K562 (cell line): ENCODE measurements around the gene TLCD1. TPM values are rescaled to one million over a fixed set of nuclear protein-coding genes. Genes with fewer than 3 reads are reported as not detected.

Experiments used
- CTCF ChIP-seq, 3 experiments: IDR thresholded peaks in 2 of 3; conservative IDR thresholded peaks in 1 of 3; 2 replicates each; pipeline ENCODE4 v1.5.1; 2011 to 2012; ENCODE audit warnings: low read length in 3 of 3, mild to moderate bottlenecking in 3 of 3, control low read depth in 2 of 3, improper control_type of control experiment in 1 of 3, inconsistent platforms in 1 of 3, low read depth in 1 of 3, mixed read lengths in 1 of 3, moderate library complexity in 1 of 3; ENCODE audit not compliant: insufficient read depth in 2 of 3
- E2F8 ChIP-seq: fragments of 450-650 bp; IDR thresholded peaks from 2 replicates; pipeline ENCODE4 v1.7.1; 2018; ENCODE audit warnings: mild to moderate bottlenecking, low read depth; ENCODE audit not compliant: partially characterized antibody
- NFIC ChIP-seq: fragments of 450-650 bp; IDR thresholded peaks from 2 replicates; pipeline ENCODE4 v1.6.1; 2017; ENCODE audit warnings: mild to moderate bottlenecking, inconsistent platforms
- NR3C1 ChIP-seq: sonication (generic); formaldehyde crosslinking; IDR thresholded peaks from 2 replicates; pipeline ENCODE4 v1.8.1; 2022; ENCODE audit warnings: missing genetic modification reagents
- PML ChIP-seq: IDR thresholded peaks from 2 replicates; pipeline ENCODE4 v1.6.1; 2012; ENCODE audit warnings: low read length, inconsistent platforms
- RAD21 ChIP-seq, 2 experiments: fragments of 250-450 bp in 1 of 2; fragments of 450-650 bp in 1 of 2; sonication (Bioruptor Pico) in 1 of 2; formaldehyde crosslinking in 1 of 2; IDR thresholded peaks in 1 of 2; conservative IDR thresholded peaks in 1 of 2; 2 replicates each; pipeline versions ENCODE4 v1.4.0 to v1.8.0; 2020 to 2022; ENCODE audit warnings: mild to moderate bottlenecking in 2 of 2, moderate library complexity in 1 of 2
- TAF1 ChIP-seq: IDR thresholded peaks from 2 replicates; pipeline ENCODE4 v1.6.1; 2011; ENCODE audit warnings: mild to moderate bottlenecking, low read length, moderate library complexity; ENCODE audit not compliant: insufficient read depth, control insufficient read depth, severe bottlenecking; ENCODE audit errors: extremely low read depth
- ZNF24 ChIP-seq: fragments of 450-650 bp; IDR thresholded peaks from 2 replicates; pipeline ENCODE4 v1.6.1; 2016
- ZNF717 ChIP-seq: fragments of 250-450 bp; sonication (Bioruptor Pico); IDR thresholded peaks from 2 replicates; pipeline ENCODE4 v1.5.0; 2021
- polyA plus RNA-seq, 8 experiments: library from polyadenylated mRNA; depleted of rRNA in 4 of 8; stranded (reverse) in 5 of 8; unstranded in 3 of 8; fragments of >200 nt; fragmentation: Nextera tagmentation in 2 of 8; fragmentation: Illumina TruSeq in 1 of 8; extraction: Ambion mirVana in 2 of 8; extraction: Trizol in 1 of 8; gene quantifications; 2 replicates each; pipeline versions ENCODE4 v1.2.1 to v1.2.3, GENCODE V29; 2011 to 2014; ENCODE audit warnings: inconsistent platforms in 1 of 8, missing spikeins in 1 of 8
- total RNA-seq, 7 experiments: library from RNA; depleted of rRNA in 6 of 7; stranded (reverse); fragments of >200 nt in 6 of 7; fragmentation: Illumina TruSeq in 2 of 7; extraction: Trizol in 2 of 7; gene quantifications; 2 replicates each; pipeline versions ENCODE4 v1.2.1 to v1.2.3, GENCODE V29; 2011 to 2021; ENCODE audit warnings: low replicate concordance in 1 of 7

Gene TLCD1
- total and polyA plus RNA-seq, 9 of the 15 experiments (the other 6 are each of a cell fraction or from before 2014, with no cell fraction given), result 6.8 to 37.7 (median 21.7) TPM

- peak; percentile 6 to 33 (median 27); a peak in 2 of 6 replicates for TF ChIP-seq CTCF (IDR thresholded peaks at IDR 0.05 in 2 of 3, conservative IDR thresholded peaks at IDR 0.05 in 1 of 3; ENCODE audit: insufficient read depth in 2 of 3, low read depth in 1 of 3, low read length in 3 of 3)
- TF ChIP-seq E2F8, result no peak
- 0 out of 4 replicates have a peak, but pooled peaks of 1 of the 2 experiments have one; percentile 12 for TF ChIP-seq RAD21 (CRISPR knock-in tag; conservative IDR thresholded peaks at IDR 0.05 in 1 of 2, IDR thresholded peaks at IDR 0.05 in 1 of 2)
- TF ChIP-seq PML, result no peak
- no peak for TF ChIP-seq ZNF717 (CRISPR knock-in tag)
- no peak for TF ChIP-seq ZNF24
- TF ChIP-seq NFIC, result peak; percentile 82
- no peak for TF ChIP-seq TAF1
- TF ChIP-seq NR3C1 (CRISPR knock-in tag), result no peak
Measured at GRCh38 chr17:28714281-28714680, 11.8 kb downstream of the TLCD1 start (continued).
